GM19452 (cell line): Measurements from ENCODE around the gene TBC1D16.
"Not testable (repeated sequence)": the region's sequence is repeated elsewhere in the genome, so short reads cannot be mapped to it uniquely, and the experiment has no call there.

ENCODE experiments used
- ATAC-seq: cut with Tn5 transposase; IDR thresholded peaks from one replicate; pipeline ENCODE4 v1.9.1; 2021; ENCODE audit not compliant: unreplicated experiment

The TBC1D16 gene

GRCh38 chr17:79977161-79977631 is 58.5 kb downstream of the TBC1D16 start:
- ATAC-seq, result no peak

GRCh38 chr17:79976451-79976850 is 59.2 kb downstream of the TBC1D16 start:
- no peak for ATAC-seq

GRCh38 chr17:79975498-79976134 is 60.1 kb downstream of the TBC1D16 start:
- ATAC-seq, result no peak

GRCh38 chr17:79974566-79975497 is 60.8 kb downstream of the TBC1D16 start:
- no peak for ATAC-seq

GRCh38 chr17:79971651-79972050 is 64.0 kb downstream of the TBC1D16 start:
- no peak for ATAC-seq

GRCh38 chr17:79970576-79971068 is 65.0 kb downstream of the TBC1D16 start:
- no peak for ATAC-seq

GRCh38 chr17:79969906-79970305 is 65.8 kb downstream of the TBC1D16 start:
- no peak for ATAC-seq

GRCh38 chr17:79968116-79968515 is 67.6 kb downstream of the TBC1D16 start:
- ATAC-seq, result no peak

GRCh38 chr17:79966681-79967080 is 69.0 kb downstream of the TBC1D16 start:
- ATAC-seq, result no peak

GRCh38 chr17:79965806-79966205 is 69.9 kb downstream of the TBC1D16 start:
- ATAC-seq, result no peak

- ATAC-seq, result not testable (repeated sequence)
Observed at GRCh38 chr17:79962467-79962866, 73.2 kb downstream of the TBC1D16 start.

- ATAC-seq, result not testable (repeated sequence)
Observed at GRCh38 chr17:79961567-79961966, 74.1 kb downstream of the TBC1D16 start.

GRCh38 chr17:79960788-79961522 is 74.7 kb downstream of the TBC1D16 start:
- ATAC-seq, result no peak

- ATAC-seq, result no peak
Observed at GRCh38 chr17:79959042-79959441, 76.6 kb downstream of the TBC1D16 start.

GRCh38 chr17:79956853-79957252 is 78.8 kb downstream of the TBC1D16 start:
- ATAC-seq, result no peak

- ATAC-seq, result not testable (repeated sequence)
Observed at GRCh38 chr17:79956441-79956735, 79.3 kb downstream of the TBC1D16 start.

GRCh38 chr17:79955691-79956440 is 79.8 kb downstream of the TBC1D16 start:
- no peak for ATAC-seq

GRCh38 chr17:79955167-79955549 is 80.5 kb downstream of the TBC1D16 start:
- ATAC-seq, result no peak

- no peak for ATAC-seq
Observed at GRCh38 chr17:79954281-79955166, 81.1 kb downstream of the TBC1D16 start.

GRCh38 chr17:79953335-79953734 is 82.3 kb downstream of the TBC1D16 start:
- no peak for ATAC-seq
